ENCODE results near the gene STK32C.

The STK32C gene

DNA sequence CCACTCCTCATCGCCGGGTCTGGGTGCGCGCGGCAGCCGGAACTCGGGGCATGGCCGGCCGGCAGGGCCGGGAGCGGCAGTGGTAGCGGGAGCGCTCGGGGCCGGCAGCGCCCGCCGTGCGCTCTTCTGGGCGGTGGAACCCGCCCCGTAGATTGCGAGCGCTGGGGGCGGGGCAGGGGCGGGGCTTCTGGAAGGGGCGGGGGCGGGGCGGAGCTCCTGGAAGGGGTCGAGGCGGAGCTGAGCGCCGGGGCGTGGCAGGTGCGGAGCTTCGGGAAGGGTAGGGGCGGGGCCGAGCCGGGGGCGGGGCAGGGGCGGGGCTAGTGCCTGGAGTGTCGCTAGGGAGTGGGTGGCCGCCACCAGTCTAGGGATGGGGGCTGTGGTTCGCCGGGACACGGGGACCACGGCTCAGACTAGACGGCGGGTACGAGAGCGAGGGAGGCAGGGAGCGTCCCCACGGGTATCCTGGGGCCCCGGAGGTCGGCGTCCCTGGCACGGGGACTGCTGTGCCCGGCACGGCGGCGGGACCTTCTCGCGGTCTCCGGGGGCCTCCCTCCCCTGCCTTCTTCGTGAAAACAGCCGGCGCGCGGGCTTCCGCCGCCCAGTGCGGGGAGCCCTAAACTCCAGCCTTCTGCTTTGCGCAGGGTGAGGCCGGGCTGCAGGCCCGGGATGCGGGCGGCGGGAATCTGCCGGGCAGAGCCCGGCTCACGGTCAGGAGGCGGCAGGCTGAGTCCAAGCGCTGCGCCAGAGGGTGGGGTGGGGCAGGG lies at the start of gene STK32C:
TSS of gene STK32C (minus strand) at position 128 of the 764 bp plus-strand sequence. CDS start at position 11, 117 bp downstream.
- DNase-seq, result peak; percentile 75

DNA sequence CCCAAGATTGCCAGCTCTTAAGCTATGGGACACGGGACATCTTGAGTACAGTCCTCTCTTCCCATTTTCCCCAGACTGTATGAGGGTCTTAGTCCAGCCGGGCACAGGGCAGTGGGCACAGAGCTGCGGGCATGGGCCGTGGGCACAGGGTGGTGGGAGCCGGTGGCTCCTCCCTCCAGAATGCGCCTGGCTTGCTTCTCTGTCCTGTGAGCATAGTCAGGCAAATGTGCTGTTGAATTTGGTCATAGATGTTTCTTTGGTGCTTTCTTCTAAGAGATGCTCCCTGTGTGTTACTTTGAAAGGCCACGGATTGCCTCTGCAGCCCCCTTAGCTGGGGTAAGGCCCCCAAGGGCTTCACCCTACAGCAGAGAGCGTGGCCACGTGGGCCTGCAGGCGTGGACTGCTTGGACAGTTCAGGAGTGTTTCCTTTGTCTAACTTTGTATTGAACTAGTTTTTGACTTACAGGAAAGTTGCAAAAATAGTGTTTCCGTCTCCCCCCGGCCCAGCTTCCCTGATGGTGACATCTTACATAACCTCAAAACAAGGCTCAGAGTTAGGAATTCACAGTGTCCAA lies 49.0 kb upstream of the STK32C start:
- DNase-seq, result no peak

GRCh38 chr10:132355754-132356153 lies 48.0 kb upstream of the STK32C start:
- no peak for DNase-seq

DNA sequence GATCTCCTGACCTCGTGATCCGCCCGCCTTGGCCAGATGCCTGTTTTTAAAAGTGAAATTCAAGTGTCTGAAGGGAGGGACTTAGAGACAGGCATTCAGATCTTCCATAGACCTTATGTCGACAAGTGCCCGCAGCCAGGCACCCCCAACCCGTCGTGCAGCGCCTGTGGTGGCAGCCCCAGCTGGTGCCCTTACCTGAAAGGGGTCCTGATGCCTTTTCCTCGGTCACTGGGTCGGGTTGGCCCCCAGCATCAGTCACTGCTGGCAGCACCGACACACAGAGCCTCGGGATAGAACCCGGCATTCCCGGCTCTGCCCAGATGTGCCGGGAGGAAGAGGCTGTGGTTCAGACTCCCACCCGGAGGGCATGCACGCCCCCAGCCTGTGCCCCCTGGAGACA lies 47.5 kb upstream of the STK32C start:
- no peak for DNase-seq

DNA sequence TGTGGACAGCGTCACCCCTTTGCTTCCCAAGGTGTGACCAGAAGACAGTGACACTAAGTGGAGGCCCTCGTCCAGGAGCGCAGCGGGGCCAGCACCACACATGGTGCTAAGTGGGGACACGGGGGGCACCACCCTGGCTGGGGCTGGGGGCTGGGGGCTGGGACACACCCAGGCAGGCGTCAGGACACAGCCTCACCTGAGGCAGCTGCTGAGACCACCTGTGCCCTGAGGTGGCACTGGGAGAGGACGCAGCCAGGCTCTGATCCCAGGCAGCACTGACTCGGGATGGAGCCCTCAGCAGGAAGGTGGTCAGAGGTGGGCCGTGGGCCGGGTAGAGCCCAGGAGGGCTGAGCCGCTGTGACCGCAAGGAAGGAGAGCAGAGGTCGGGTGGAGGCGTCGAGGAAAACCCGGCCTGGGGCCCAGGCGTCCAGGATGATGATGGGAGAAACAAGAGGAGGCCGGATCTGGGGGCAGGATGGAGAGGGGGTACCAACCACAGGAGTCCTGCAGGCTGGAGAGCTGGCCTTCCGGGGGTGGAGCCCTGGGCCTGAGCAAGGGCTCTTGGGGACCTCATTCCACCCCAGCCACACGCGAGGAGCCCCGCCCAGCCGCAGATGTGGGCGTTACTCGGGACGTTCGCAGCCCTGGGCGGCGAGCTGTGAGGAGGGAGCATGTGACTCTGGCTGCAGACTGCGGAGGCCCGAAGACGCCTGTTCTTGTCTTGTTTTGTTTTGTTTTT lies 46.8 kb upstream of the STK32C start:
- no peak for DNase-seq

- DNase-seq, result no peak
These were observed 46.0 kb upstream of the STK32C start for GRCh38 chr10:132353456-132354355.

GRCh38 chr10:132352462-132353308 lies 44.9 kb upstream of the STK32C start:
- DNase-seq, result peak; percentile 15

GRCh38 chr10:132351611-132352010 lies 43.9 kb upstream of the STK32C start:
- no peak for DNase-seq

GRCh38 chr10:132350946-132351345 lies 43.2 kb upstream of the STK32C start:
- no peak for DNase-seq

- DNase-seq, result no peak
These were observed 42.6 kb upstream of the STK32C start for GRCh38 chr10:132350391-132350790.

GRCh38 chr10:132349766-132350165 lies 42.0 kb upstream of the STK32C start:
- DNase-seq, result no peak

DNA sequence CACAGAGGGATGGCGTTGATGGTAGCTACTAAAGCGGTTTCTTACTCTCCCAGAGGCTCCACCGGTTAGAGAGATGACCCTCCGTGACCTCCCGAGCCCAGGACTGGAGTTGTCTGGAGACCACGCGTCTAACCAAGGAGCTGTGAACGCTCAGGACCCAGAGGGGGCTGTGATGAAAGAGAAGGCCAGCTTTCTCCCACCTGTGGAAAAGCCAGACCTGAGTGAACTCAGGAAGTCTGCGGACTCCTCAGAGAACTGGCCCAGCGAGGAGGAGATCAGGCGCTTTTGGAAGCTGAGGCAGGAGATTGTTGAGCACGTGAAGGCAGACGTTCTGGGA lies 40.1 kb upstream of the STK32C start:
- DNase-seq, result no peak

- DNase-seq, result no peak
These were observed 39.6 kb upstream of the STK32C start for GRCh38 chr10:132347211-132347930.

- no peak for DNase-seq
These were observed 39.1 kb upstream of the STK32C start for GRCh38 chr10:132346806-132347205.

DNA sequence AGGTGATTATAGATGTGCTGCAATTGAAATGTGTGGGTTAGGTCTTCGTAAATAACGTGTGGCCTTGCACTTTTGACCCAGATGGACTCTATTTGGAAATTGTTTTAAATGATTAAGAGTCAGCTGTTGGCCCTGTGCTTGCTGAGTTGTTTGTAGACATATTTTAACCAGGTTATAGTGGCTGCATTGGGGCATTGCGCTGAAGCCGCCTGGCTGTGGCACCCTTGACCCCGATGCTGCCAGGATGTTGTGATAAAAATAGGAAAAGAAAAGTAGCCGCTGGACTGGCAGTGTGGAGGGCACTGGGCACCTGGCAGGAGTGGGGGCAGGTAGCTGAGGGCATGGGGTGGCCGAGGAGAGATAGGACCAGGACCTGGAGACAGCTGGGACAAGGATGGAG lies 37.6 kb upstream of the STK32C start:
- no peak for DNase-seq

DNA sequence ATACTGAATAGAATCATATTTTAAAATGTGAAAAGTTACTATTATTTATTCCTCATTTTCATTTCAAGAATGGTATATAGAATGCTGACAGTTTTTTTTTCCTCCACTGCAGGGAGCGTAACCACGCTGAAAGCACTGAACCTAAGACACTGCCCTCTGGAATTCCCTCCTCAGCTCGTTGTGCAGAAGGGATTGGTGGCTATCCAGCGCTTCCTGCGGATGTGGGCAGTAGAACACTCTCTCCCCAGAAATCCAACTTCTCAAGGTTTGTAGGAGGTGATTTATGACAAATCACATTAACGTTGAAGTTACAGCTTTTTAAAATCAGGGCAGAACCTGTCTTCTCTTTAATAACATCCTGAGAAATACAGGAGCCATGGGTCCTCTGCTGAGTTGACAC lies 36.6 kb upstream of the STK32C start:
- DNase-seq, result no peak

- no peak for DNase-seq
These were observed 34.8 kb upstream of the STK32C start for GRCh38 chr10:132342553-132342952.

GRCh38 chr10:132341781-132342180 lies 34.0 kb upstream of the STK32C start:
- DNase-seq, result no peak

GRCh38 chr10:132341017-132341416 lies 33.3 kb upstream of the STK32C start:
- no peak for DNase-seq

DNA sequence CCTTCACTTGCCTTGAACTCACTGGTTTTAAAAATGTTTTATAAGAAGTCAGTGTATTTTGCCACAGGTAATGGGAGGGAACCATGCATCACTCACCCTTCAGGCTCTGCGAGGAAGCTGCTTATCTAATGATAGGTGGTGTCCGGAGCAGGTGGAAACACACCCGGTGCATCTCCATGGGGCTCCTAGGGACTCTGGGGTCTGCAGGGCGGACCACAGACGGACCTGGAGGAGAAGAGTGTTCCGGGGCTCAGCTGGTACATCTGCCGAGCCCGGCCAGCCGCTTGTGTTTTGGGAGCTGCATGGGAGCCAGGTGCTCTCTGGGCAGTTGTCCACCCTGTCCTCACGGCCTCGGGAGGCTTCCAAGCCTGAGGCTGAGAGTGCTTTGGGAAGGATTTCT lies 31.5 kb upstream of the STK32C start:
- DNase-seq, result no peak

- DNase-seq, result no peak
These were observed 31.1 kb upstream of the STK32C start for GRCh38 chr10:132338876-132339275.
